H9 (cell line): ENCODE results near the gene SLC38A1. TPM values are rescaled to one million over a fixed set of nuclear protein-coding genes. Genes with fewer than 3 reads are reported as not detected.

Experiments used
- DNase-seq: peaks from one replicate; pipeline ENCODE4 v3.0.0-alpha.2; 2017
- H2AFZ ChIP-seq: one replicate; pipeline ENCODE4 v1.6.1; 2013; ENCODE audit warnings: mild to moderate bottlenecking, low read length, control low read depth, moderate library complexity
- H2AK5ac ChIP-seq: 2 replicates; pipeline ENCODE4 v1.6.1; 2013; ENCODE audit warnings: low read length, control low read depth, mixed read lengths; ENCODE audit not compliant: insufficient read length
- H2BK120ac ChIP-seq: one replicate; pipeline ENCODE4 v1.6.1; 2013; ENCODE audit warnings: low read depth, mild to moderate bottlenecking, low read length, control low read depth, inconsistent platforms; ENCODE audit not compliant: poor library complexity, severe bottlenecking
- H2BK12ac ChIP-seq: 2 replicates; pipeline ENCODE4 v1.6.1; 2013; ENCODE audit warnings: low read length, control low read depth, mixed read lengths, low read depth; ENCODE audit not compliant: insufficient read length
- H2BK15ac ChIP-seq: 2 replicates; pipeline ENCODE4 v1.6.1; 2013; ENCODE audit warnings: low read depth, low read length, control low read depth
- H2BK20ac ChIP-seq: one replicate; pipeline ENCODE4 v1.6.1; 2013; ENCODE audit warnings: low read depth, mild to moderate bottlenecking, low read length, control low read depth, inconsistent platforms; ENCODE audit not compliant: poor library complexity, severe bottlenecking
- H2BK5ac ChIP-seq: 2 replicates; pipeline ENCODE4 v1.6.1; 2013; ENCODE audit warnings: low read length, control low read depth, mixed read lengths; ENCODE audit not compliant: insufficient read length
- H3K14ac ChIP-seq: 2 replicates; pipeline ENCODE4 v1.6.1; 2013; ENCODE audit warnings: low read length, control low read depth; ENCODE audit not compliant: insufficient read depth
- H3K18ac ChIP-seq: 2 replicates; pipeline ENCODE4 v1.6.1; 2013; ENCODE audit warnings: low read depth, mild to moderate bottlenecking, mixed read lengths, low read length, control low read depth; ENCODE audit not compliant: insufficient read length
- H3K23ac ChIP-seq: 2 replicates; pipeline ENCODE4 v1.6.1; 2013; ENCODE audit warnings: low read length, control low read depth, mixed read lengths, low read depth; ENCODE audit not compliant: insufficient read length
- H3K23me2 ChIP-seq: 2 replicates; pipeline ENCODE4 v1.6.1; 2013; ENCODE audit warnings: low read depth, mild to moderate bottlenecking, mixed read lengths, low read length, control low read depth; ENCODE audit not compliant: insufficient read length, poor library complexity, severe bottlenecking
- H3K27ac ChIP-seq: 2 replicates; pipeline ENCODE4 v1.5.1; 2013; ENCODE audit warnings: low read length, control low read depth, mixed read lengths, low read depth; ENCODE audit not compliant: insufficient read length
- H3K27me3 ChIP-seq: 2 replicates; pipeline ENCODE4 v1.6.1; 2013; ENCODE audit warnings: low read length, control low read depth, inconsistent platforms; ENCODE audit not compliant: insufficient read depth
- H3K4ac ChIP-seq: 2 replicates; pipeline ENCODE4 v1.6.1; 2013; ENCODE audit warnings: low read depth, mild to moderate bottlenecking, control low read depth, inconsistent platforms, low read length, moderate library complexity
- H3K4me1 ChIP-seq: 2 replicates; pipeline ENCODE4 v1.6.1; 2013; ENCODE audit warnings: low read length, control low read depth, inconsistent platforms; ENCODE audit not compliant: insufficient read depth
- H3K4me2 ChIP-seq: 2 replicates; pipeline ENCODE4 v1.6.1; 2013; ENCODE audit warnings: low read length, control low read depth, mixed read lengths; ENCODE audit not compliant: insufficient read length, insufficient read depth
- H3K56ac ChIP-seq: 2 replicates; pipeline ENCODE4 v1.6.1; 2013; ENCODE audit warnings: low read depth, mild to moderate bottlenecking, mixed read lengths, low read length, control low read depth; ENCODE audit not compliant: insufficient read length
- H3K79me1 ChIP-seq: 2 replicates; pipeline ENCODE4 v1.6.1; 2013; ENCODE audit warnings: low read depth, mild to moderate bottlenecking, moderate library complexity, low read length, control low read depth, inconsistent platforms; ENCODE audit not compliant: insufficient read depth, poor library complexity, severe bottlenecking
- H3K79me2 ChIP-seq: 2 replicates; pipeline ENCODE4 v1.6.1; 2013; ENCODE audit warnings: low read length, control low read depth, inconsistent platforms; ENCODE audit not compliant: insufficient read depth
- H3K9ac ChIP-seq: 2 replicates; pipeline ENCODE4 v1.6.1; 2013; ENCODE audit warnings: low read length, control low read depth, mixed read lengths; ENCODE audit not compliant: insufficient read length; ENCODE audit errors: extremely low read depth
- H3K9me3 ChIP-seq: one replicate; pipeline ENCODE4 v1.6.1; 2013; ENCODE audit warnings: low read depth, low read length, inconsistent platforms; ENCODE audit not compliant: control insufficient read depth
- H3T11ph ChIP-seq: one replicate; pipeline ENCODE4 v1.6.1; 2013; ENCODE audit warnings: mild to moderate bottlenecking, low read length, control low read depth, inconsistent platforms
- H4K20me1 ChIP-seq: one replicate; pipeline ENCODE4 v1.6.1; 2013; ENCODE audit not compliant: control insufficient read depth, insufficient read length, insufficient read depth
- H4K5ac ChIP-seq: 2 replicates; pipeline ENCODE4 v1.6.1; 2013; ENCODE audit warnings: low read depth, mild to moderate bottlenecking, mixed read lengths, low read length, control low read depth; ENCODE audit not compliant: insufficient read length
- H4K8ac ChIP-seq: replicated peaks from 2 replicates; pipeline ENCODE4 v1.6.1; 2013; ENCODE audit warnings: low read length, control low read depth, mixed read lengths, low read depth; ENCODE audit not compliant: insufficient read length
- H4K91ac ChIP-seq: 2 replicates; pipeline ENCODE4 v1.6.1; 2013; ENCODE audit warnings: low read depth, mild to moderate bottlenecking, moderate library complexity, mixed read lengths, low read length, control low read depth; ENCODE audit not compliant: insufficient read length
- H3K27ac Mint-ChIP-seq, 3 experiments: 2 replicates in 2 of 3; 3 replicates in 1 of 3; pipeline ENCODE4 v1.8.0; 2020 to 2021; ENCODE audit warnings: mixed read lengths in 3 of 3, mild to moderate bottlenecking in 1 of 3, moderate library complexity in 1 of 3
- H3K27me3 Mint-ChIP-seq: 2 replicates; pipeline ENCODE4 v1.8.0; 2021; ENCODE audit warnings: low read depth, mild to moderate bottlenecking, moderate library complexity, mixed read lengths
- H3K36me3 Mint-ChIP-seq, 3 experiments: 2 replicates in 2 of 3; 3 replicates in 1 of 3; pipeline ENCODE4 v1.8.0; 2020 to 2021; ENCODE audit warnings: low read depth in 3 of 3, mixed read lengths in 3 of 3; ENCODE audit not compliant: insufficient read depth in 1 of 3
- H3K4me1 Mint-ChIP-seq, 2 experiments: 2 replicates each; pipeline ENCODE4 v1.8.0; 2020; ENCODE audit warnings: mixed read lengths in 2 of 2
- H3K4me3 Mint-ChIP-seq, 2 experiments: 2 replicates in 1 of 2; 3 replicates in 1 of 2; pipeline ENCODE4 v1.8.0; 2020 to 2021; ENCODE audit warnings: mild to moderate bottlenecking in 2 of 2, mixed read lengths in 2 of 2, moderate library complexity in 1 of 2
- H3K9me3 Mint-ChIP-seq, 2 experiments: 2 replicates in 1 of 2; 3 replicates in 1 of 2; pipeline ENCODE4 v1.8.0; 2020; ENCODE audit warnings: mild to moderate bottlenecking in 2 of 2, mixed read lengths in 2 of 2, moderate library complexity in 1 of 2
- CTCF ChIP-seq: fragments of 200-600 bp; sonication (generic); conservative IDR thresholded peaks from 3 replicates; pipeline ENCODE4 v1.8.0; 2021; ENCODE audit warnings: antibody characterized with exemption, mild to moderate bottlenecking
- total RNA-seq: library from RNA; stranded (reverse); gene quantifications from 2 replicates; pipeline ENCODE4 v1.2.1, GENCODE V29; 2021

SLC38A1 gene
- total RNA-seq, 1 experiment from 2014 or later, result 216 TPM

GRCh38 chr12:46244997-46245396 is 23.8 kb downstream of the SLC38A1 start:
- Histone ChIP-seq H2AK5ac (no peak overlapping the region), H4K91ac (no peak overlapping the region), H3K4me1 (peaks cover 3% of the 10 kb centered on the region), H2BK120ac (no peak overlapping the region), H4K5ac (no peak overlapping the region), H3K79me1 (peaks cover 15% of the 10 kb centered on the region), H4K20me1 (no peaks in the 10 kb centered on the region), H3K14ac (no peak overlapping the region), H3K4ac (no peak overlapping the region), H3K27me3 (no peaks in the 10 kb centered on the region), H3K23ac (no peak overlapping the region), H2BK20ac (no peak overlapping the region), H3K4me2 (no peak overlapping the region), H3K9me3 (no peaks in the 10 kb centered on the region), H3K18ac (no peak overlapping the region), H2BK15ac (no peak overlapping the region), H3K23me2 (no peaks in the 10 kb centered on the region), H3K9ac (no peak overlapping the region), H2BK5ac (no peak overlapping the region), H3T11ph (no peak overlapping the region), H3K56ac (no peak overlapping the region), H4K8ac (no peak overlapping the region), H3K27ac (no peak overlapping the region), H3K79me2 (peaks cover 64% of the 10 kb centered on the region), H2AFZ (no peak overlapping the region), H2BK12ac (no peak overlapping the region)
- Mint-ChIP-seq H3K27ac (no peak overlapping the region), H3K27me3 (no peaks in the 10 kb centered on the region), H3K4me3 (no peak overlapping the region), H3K4me1 (peaks cover 31 to 35% of the 10 kb centered on the region in 2 experiments), H3K36me3 (peaks cover 80 to 82% (median 80%) of the 10 kb centered on the region in 3 experiments), H3K9me3 (peaks cover 24 to 37% of the 10 kb centered on the region in 2 experiments)
- DNase-seq, result no peak
- TF ChIP-seq CTCF, result no peak
